GM19351 (cell line): ENCODE results near the gene IRS2.

Source experiments
- ATAC-seq: cut with Tn5 transposase; IDR thresholded peaks from one replicate; pipeline ENCODE4 v1.9.1; 2021; ENCODE audit warnings: mild to moderate bottlenecking, moderate library complexity; ENCODE audit not compliant: unreplicated experiment

IRS2 gene

GRCh38 chr13:109707044-109707741, 79.2 kb downstream of the IRS2 start:
- no peak for ATAC-seq

GRCh38 chr13:109706015-109706715, 80.2 kb downstream of the IRS2 start:
- no peak for ATAC-seq

GRCh38 chr13:109704771-109705635, 81.4 kb downstream of the IRS2 start:
- no peak for ATAC-seq

GRCh38 chr13:109703250-109703649, 83.1 kb downstream of the IRS2 start:
- no peak for ATAC-seq
